HCT116 (cell line): ENCODE data around the gene TTLL3. TPM values are rescaled to one million over a fixed set of nuclear protein-coding genes. Genes with fewer than 3 reads are reported as not detected.

Source experiments
- ATAC-seq: fragments of 200-7000 bp; cut with Tn5 transposase; 2 replicates; pipeline ENCODE4 v1.9.1; 2020; ENCODE audit warnings: mild to moderate bottlenecking, moderate library complexity
- BruUV-seq: library from RNA; stranded (reverse); fragments of 400-500 nt; replicated peaks from 2 replicates; lab custom pipeline; 2021; lab: Mats Ljungman, UMichigan
- CTCF ChIA-PET: fragments of 300-600 bp; sonication (Branson Sonifier 250); formaldehyde crosslinking; loops from one replicate; lab custom pipeline; 2021; ENCODE audit warnings: antibody characterized with exemption; lab: Charles Lee
- POLR2A ChIA-PET: fragments of 300-600, 350-600 bp; sonication (Branson Sonifier 250); formaldehyde crosslinking; loops from one replicate; lab custom pipeline; 2021; ENCODE audit warnings: antibody characterized with exemption; lab: Charles Lee
- RAD21 ChIA-PET, 2 experiments: fragments of 300-600 bp; sonication (Branson Sonifier 250); formaldehyde crosslinking; loops; one replicate each; lab custom pipeline; 2023; ENCODE audit warnings: low total read pairs in 2 of 2; ENCODE audit not compliant: uncharacterized antibody in 2 of 2, unreplicated experiment in 2 of 2, low non-redundant PET in 1 of 2; lab: Charles Lee
- DNase-seq: peaks from one replicate; pipeline ENCODE4 v3.0.0-alpha.2; 2010; ENCODE audit warnings: low read depth, low spot score
- H2AFZ ChIP-seq: fragments of 200-600 bp; shearing (Covaris generic), sonication (generic); 2 replicates; pipeline ENCODE4 v1.6.1; 2017; ENCODE audit warnings: low read depth, mixed run types, mixed read lengths, antibody characterized with exemption, low read length; ENCODE audit not compliant: poor library complexity, severe bottlenecking
- H3K27ac ChIP-seq: 2 replicates; pipeline ENCODE4 v1.5.1; 2012; ENCODE audit warnings: low read depth, low read length
- H3K27me3 ChIP-seq: fragments of 200-600 bp; sonication (generic); 2 replicates; pipeline ENCODE4 v1.6.1; 2016; ENCODE audit warnings: mixed run types, low read length, mixed read lengths; ENCODE audit not compliant: insufficient read depth
- H3K36me3 ChIP-seq, 2 experiments: fragments of 200-500 bp in 1 of 2; fragments of 200-600 bp in 1 of 2; sonication (Bioruptor generic) in 1 of 2; sonication (generic) in 1 of 2; 2 replicates each; pipeline versions ENCODE4 v1.5.1 to v1.6.1; 2014 to 2016; ENCODE audit warnings: low read length in 2 of 2, inconsistent platforms in 1 of 2, mixed read lengths in 1 of 2, mixed run types in 1 of 2; ENCODE audit not compliant: insufficient read depth in 2 of 2, control insufficient read depth in 1 of 2
- H3K4me1 ChIP-seq, 2 experiments: fragments of 200-600 bp in 1 of 2; sonication (generic) in 1 of 2; 2 replicates each; pipeline versions ENCODE4 v1.5.1 to v1.6.1; 2012 to 2017; ENCODE audit warnings: low read length in 2 of 2, inconsistent platforms in 1 of 2, mild to moderate bottlenecking in 1 of 2, mixed read lengths in 1 of 2, mixed run types in 1 of 2, moderate library complexity in 1 of 2; ENCODE audit not compliant: insufficient read depth in 2 of 2, control insufficient read depth in 1 of 2
- H3K4me2 ChIP-seq: fragments of 200-600 bp; sonication (generic); 2 replicates; pipeline ENCODE4 v1.6.1; 2017; ENCODE audit warnings: mixed run types, low read length, mixed read lengths
- H3K4me3 ChIP-seq, 2 experiments: fragments of 200-600 bp in 1 of 2; sonication (generic) in 1 of 2; replicated peaks in 1 of 2; 2 replicates each; pipeline ENCODE4 v1.5.1; 2011 to 2016; ENCODE audit warnings: low read length in 2 of 2, control low read depth in 1 of 2, low read depth in 1 of 2, mild to moderate bottlenecking in 1 of 2, mixed read lengths in 1 of 2, mixed run types in 1 of 2
- H3K79me2 ChIP-seq: fragments of 200-600 bp; sonication (generic); 2 replicates; pipeline ENCODE4 v1.6.1; 2017; ENCODE audit warnings: mild to moderate bottlenecking, mixed run types, low read length, moderate library complexity, mixed read lengths; ENCODE audit not compliant: insufficient read depth
- H3K9ac ChIP-seq: fragments of 200-600 bp; sonication (generic); 2 replicates; pipeline ENCODE4 v1.6.1; 2016; ENCODE audit warnings: low read length, mixed read lengths
- H3K9me2 ChIP-seq: fragments of 200-600 bp; sonication (generic), shearing (Covaris generic); 2 replicates; pipeline ENCODE4 v1.6.1; 2017; ENCODE audit warnings: mixed run types, mild to moderate bottlenecking, moderate library complexity; ENCODE audit not compliant: insufficient read depth
- H3K9me3 ChIP-seq, 2 experiments: fragments of 200-500 bp in 1 of 2; fragments of 200-600 bp in 1 of 2; sonication (Bioruptor generic) in 1 of 2; sonication (generic) in 1 of 2; 2 replicates each; pipeline ENCODE4 v1.6.1; 2014 to 2017; ENCODE audit warnings: low read length in 2 of 2, mixed read lengths in 2 of 2, inconsistent platforms in 1 of 2, low read depth in 1 of 2, mild to moderate bottlenecking in 1 of 2, mixed run types in 1 of 2, moderate library complexity in 1 of 2; ENCODE audit not compliant: control insufficient read depth in 1 of 2, insufficient read depth in 1 of 2
- H4K20me1 ChIP-seq: fragments of 200-600 bp; sonication (generic), shearing (Covaris generic); 2 replicates; pipeline ENCODE4 v1.6.1; 2017; ENCODE audit warnings: mixed run types, mild to moderate bottlenecking, moderate library complexity; ENCODE audit not compliant: insufficient read depth
- CEBPB ChIP-seq: IDR thresholded peaks from 2 replicates; pipeline ENCODE4 v1.6.1; 2012; ENCODE audit warnings: low read depth
- CTCF ChIP-seq, 3 experiments: fragments of 200-600 bp in 1 of 3; sonication (generic) in 1 of 3; IDR thresholded peaks in 2 of 3; conservative IDR thresholded peaks in 1 of 3; 2 replicates each; pipeline ENCODE4 v1.5.1; 2012 to 2017; ENCODE audit warnings: low read depth in 2 of 3, low read length in 2 of 3, antibody characterized with exemption in 1 of 3, borderline replicate concordance in 1 of 3, control low read depth in 1 of 3, mild to moderate bottlenecking in 1 of 3, mixed read lengths in 1 of 3, mixed run types in 1 of 3, moderate library complexity in 1 of 3; ENCODE audit not compliant: insufficient read depth in 1 of 3
- EZH2phosphoT487 ChIP-seq: fragments of 200-600 bp; IDR thresholded peaks from 2 replicates; pipeline ENCODE4 v1.6.1; 2018; ENCODE audit warnings: antibody characterized with exemption, borderline replicate concordance
- JUND ChIP-seq: IDR thresholded peaks from 2 replicates; pipeline ENCODE4 v1.6.1; 2012
- MAX ChIP-seq: IDR thresholded peaks from 2 replicates; pipeline ENCODE4 v1.6.1; 2012
- RAD21 ChIP-seq: IDR thresholded peaks from 2 replicates; pipeline ENCODE4 v1.6.1; 2012; ENCODE audit warnings: low read depth, mild to moderate bottlenecking
- SIN3A ChIP-seq: IDR thresholded peaks from 2 replicates; pipeline ENCODE4 v1.6.1; 2012; ENCODE audit warnings: low read depth
- SP1 ChIP-seq: IDR thresholded peaks from 2 replicates; pipeline ENCODE4 v1.6.1; 2012; ENCODE audit warnings: low read depth
- SRF ChIP-seq: IDR thresholded peaks from 2 replicates; pipeline ENCODE4 v1.6.1; 2012; ENCODE audit warnings: low read depth
- TCF7L2 ChIP-seq: IDR thresholded peaks from 2 replicates; pipeline ENCODE4 v1.7.0; 2011; ENCODE audit warnings: borderline replicate concordance, inconsistent platforms; ENCODE audit not compliant: insufficient read depth, insufficient read length; ENCODE audit errors: extremely low read depth
- ZFX ChIP-seq: fragments of 450-650 bp; IDR thresholded peaks from 2 replicates; pipeline ENCODE4 v1.6.1; 2017
- intact Hi-C: fragments of 100-400 bp; cut with micrococcal nuclease; formaldehyde crosslinking; loops from 2 replicates; pipeline ENCODE4 v1.10.0; 2022
- total RNA-seq: library from RNA; stranded (reverse); gene quantifications from one replicate; pipeline ENCODE4 v1.2.1, GENCODE V29; 2021; ENCODE audit not compliant: unreplicated experiment

Gene TTLL3
- total RNA-seq, 1 experiment from 2014 or later: 40.3 TPM

GRCh38 chr3:9780458-9780812 is 29.6 kb upstream of the TTLL3 start:
- intact Hi-C loops: no loop called here
- Histone ChIP-seq H2AFZ (no peak overlapping the region), H3K27me3 (no peaks in the 10 kb centered on the region), H3K4me2 (no peak overlapping the region), H3K36me3 (peaks cover 10 to 16% of the 10 kb centered on the region in 2 experiments; a peak in 3 of 4 replicates), H3K4me1 (peaks cover 0 to 11% of the 10 kb centered on the region in 2 experiments; a peak in 1 of 4 replicates), H4K20me1 (no peaks in the 10 kb centered on the region), H3K9me3 (no peaks in the 10 kb centered on the region), H3K27ac (no peak overlapping the region), H3K9ac (no peak overlapping the region), H3K9me2 (no peaks in the 10 kb centered on the region), H3K4me3 (no peak overlapping the region), H3K79me2 (no peaks in the 10 kb centered on the region)
- BruUV-seq: no TSS peak
- RAD21 ChIA-PET: no interaction called here
- no peak for DNase-seq
- ATAC-seq: no peak
- POLR2A ChIA-PET: no interaction called here
- CTCF ChIA-PET: no interaction called here
- TF ChIP-seq SRF: no peak
- TF ChIP-seq JUND: no peak

GRCh38 chr3:9780910-9781309 is 29.2 kb upstream of the TTLL3 start:
- TF ChIP-seq SIN3A: no peak
- TF ChIP-seq EZH2phosphoT487: no peak
- no peak for TF ChIP-seq CTCF (IDR thresholded peaks at IDR 0.05 in 2 of 3, conservative IDR thresholded peaks at IDR 0.05 in 1 of 3; ENCODE audit: borderline replicate concordance in 1 of 3, insufficient read depth in 1 of 3, low read depth in 2 of 3, low read length in 2 of 3)
- no peak for TF ChIP-seq SRF
- no peak for TF ChIP-seq MAX
- TF ChIP-seq TCF7L2: no peak
- no peak for TF ChIP-seq CEBPB
- TF ChIP-seq SP1: no peak
- no peak for TF ChIP-seq ZFX
- no peak for TF ChIP-seq RAD21
- TF ChIP-seq, all 23 proteins: peak for 0
- ChIA-PET RAD21 (no interaction called here), POLR2A (interaction anchor here (0.7 kb wide), 1 partner anchor 86 kb away, joined by 4 read pairs; no protein-coding TSS in a partner anchor), CTCF (no interaction called here)
- DNase-seq: no peak
- intact Hi-C loops: no loop called here
- H3K79me2 ChIP-seq: no peaks in the 10 kb centered on the region
- H2AFZ ChIP-seq: no peak overlapping the region
- BruUV-seq: no TSS peak
- H3K4me3 ChIP-seq: no peak overlapping the region
- no peaks in the 10 kb centered on the region for H3K27me3 ChIP-seq
- H3K9me2 ChIP-seq: no peaks in the 10 kb centered on the region
- H3K9me3 ChIP-seq: no peaks in the 10 kb centered on the region
- ATAC-seq: no peak
- no peak overlapping the region for H3K27ac ChIP-seq
- H3K36me3 ChIP-seq: peaks cover 10 to 16% of the 10 kb centered on the region in 2 experiments; a peak in 3 of 4 replicates
- H3K4me2 ChIP-seq: no peak overlapping the region
- H3K4me1 ChIP-seq: peaks cover 0 to 11% of the 10 kb centered on the region in 2 experiments; a peak in 1 of 4 replicates
- H4K20me1 ChIP-seq: no peaks in the 10 kb centered on the region
- no peak overlapping the region for H3K9ac ChIP-seq
